Ovary (tissue), 7 donors: ENCODE measurements around the gene LOC128125822.

ENCODE experiments used
- DNase-seq, 5 donors: peaks; one replicate each; pipeline ENCODE4 v3.0.0-alpha.2; 2019 to 2020
- H3K27ac ChIP-seq, 2 donors: fragments of 200-600 bp; one replicate each; pipeline versions ENCODE4 v1.5.1 to v1.8.0; 2019 to 2022
- H3K27me3 ChIP-seq: fragments of 200-600 bp; one replicate; pipeline ENCODE4 v1.8.0; 2022
- H3K36me3 ChIP-seq: fragments of 200-600 bp; sonication (generic); one replicate; pipeline ENCODE4 v1.5.1; 2019
- H3K4me1 ChIP-seq: one replicate; pipeline ENCODE4 v1.8.1; 2013; ENCODE audit warnings: mild to moderate bottlenecking, moderate library complexity; ENCODE audit not compliant: insufficient read depth
- H3K4me3 ChIP-seq: fragments of 200-600 bp; sonication (generic); one replicate; pipeline ENCODE4 v1.5.1; 2017
- H3K9me3 ChIP-seq, 2 donors: fragments of 200-600 bp in 1 of 2; sonication (generic) in 1 of 2; one replicate each; pipeline versions ENCODE4 v1.5.1 to v1.8.1; 2013 to 2019; ENCODE audit warnings: mild to moderate bottlenecking in 1 of 2, moderate library complexity in 1 of 2
- CTCF ChIP-seq, 3 donors: fragments of 450-650 bp in 2 of 3; fragments of 200-600 bp in 1 of 3; IDR thresholded peaks; one replicate each; pipeline versions ENCODE4 v1.5.1 to v1.8.0; 2016 to 2022; ENCODE audit warnings: antibody characterized with exemption in 3 of 3, mild to moderate bottlenecking in 1 of 3
- EP300 ChIP-seq: sonication (generic); formaldehyde crosslinking; IDR thresholded peaks from one replicate; pipeline ENCODE4 v1.6.1; 2017; ENCODE audit warnings: antibody characterized with exemption
- POLR2A ChIP-seq: fragments of 450-650 bp; IDR thresholded peaks from one replicate; pipeline ENCODE4 v1.6.1; 2017; ENCODE audit warnings: antibody characterized with exemption, mild to moderate bottlenecking, moderate library complexity
- WGBS, 3 donors: extraction: QIAGEN DNeasy Blood & Tissue Kit in 1 of 3; methylation state at CpG; one replicate each; pipeline versions ENCODE4 v1.1.5 to v1.1.7; 2013 to 2017; 5-methylcytosine and 5-hydroxymethylcytosine counted together
- intact Hi-C, 4 donors: fragments of 100-400 bp; cut with DNase I; formaldehyde crosslinking; loops; one replicate each; pipeline versions ENCODE4 v1.11.0 to v1.15.1; 2022 to 2023
- donor health status: DM: no; HTN: no; CAD: no; lungs with moderate emphysema.
- donor health status: DM: no; HTN: no; CAD: no.
- donor health status: Bipolar disorder and iron deficiency.
- donor health status: DM: no; HTN: no; CAD: no.
- donor health status: DM: yes; HTN: yes; CAD: no.

LOC128125822 gene

GRCh38 chr6:63576147-63576772 lies 4.0 kb downstream of the LOC128125822 start:
- intact Hi-C loops = loop anchor here in 1 of 4 donors (10.0 kb wide), 1 partner anchor 59 kb away; the partner anchor contains the start of gene PHF3
- no peak for DNase-seq
- H3K36me3 ChIP-seq = no peaks in the 10 kb centered on the region
- H3K27ac ChIP-seq = no peak overlapping the region
- H3K9me3 ChIP-seq = no peaks in the 10 kb centered on the region
- WGBS, 3 donors = 81 to 90% (median 86%) methylated on average over 3 of the region's 3 CpGs
- TF ChIP-seq POLR2A (no peak), EP300 (no peak), CTCF (IDR thresholded peaks at IDR 0.05) (no peak)
- no peak overlapping the region for H3K4me3 ChIP-seq
- no peaks in the 10 kb centered on the region for H3K27me3 ChIP-seq
- H3K4me1 ChIP-seq = no peaks in the 10 kb centered on the region

- no peak for DNase-seq
- no peak overlapping the region for H3K27ac ChIP-seq
- intact Hi-C loops = loop anchor here in 1 of 4 donors (10.0 kb wide), 1 partner anchor 58 kb away; the partner anchor contains the start of gene PHF3
- H3K36me3 ChIP-seq = no peaks in the 10 kb centered on the region
- no peaks in the 10 kb centered on the region for H3K9me3 ChIP-seq
- WGBS, 3 donors = 90 to 96% (median 91%) methylated on average over 5 of the region's 5 CpGs
- TF ChIP-seq CTCF (IDR thresholded peaks at IDR 0.05) = no peak
- TF ChIP-seq POLR2A = no peak
- no peak for TF ChIP-seq EP300
- no peaks in the 10 kb centered on the region for H3K27me3 ChIP-seq
- H3K4me1 ChIP-seq = no peaks in the 10 kb centered on the region
- H3K4me3 ChIP-seq = no peak overlapping the region
These were observed 4.9 kb downstream of the LOC128125822 start for GRCh38 chr6:63576985-63577712.

GRCh38 chr6:63578757-63579156 lies 6.5 kb downstream of the LOC128125822 start:
- no peak for DNase-seq
- intact Hi-C loops = loop anchor here in 1 of 4 donors (10.0 kb wide), 1 partner anchor 56 kb away; the partner anchor contains the start of gene PHF3
- 96 to 97% (median 96%) methylated on average over 2 of the region's 2 CpGs for WGBS, 3 donors

More at GRCh38 chr6:63578757-63579156, 6.5 kb downstream of the LOC128125822 start:
- H3K36me3 ChIP-seq = no peaks in the 10 kb centered on the region
- H3K9me3 ChIP-seq = no peaks in the 10 kb centered on the region
- no peak for TF ChIP-seq CTCF (IDR thresholded peaks at IDR 0.05)
- TF ChIP-seq EP300 = no peak
- no peak for TF ChIP-seq POLR2A
- H3K4me1 ChIP-seq = no peaks in the 10 kb centered on the region
- no peak overlapping the region for H3K4me3 ChIP-seq
- H3K27ac ChIP-seq = no peak overlapping the region
- H3K27me3 ChIP-seq = no peaks in the 10 kb centered on the region
